Measurements from ENCODE around the gene TSPAN14.

- no peak for TF ChIP-seq POLR2A (IDR thresholded peaks at IDR 0.05; ENCODE audit: extremely low read depth, insufficient read length)
- no peak for TF ChIP-seq CTCF (IDR thresholded peaks at IDR 0.05; ENCODE audit: low read depth, low read length)
Observed at GRCh38 chr10:80411267-80411668, 42.8 kb upstream of the TSPAN14 start.

Measured in NB4 (cell line).